ENCODE measurements around the gene B3GALT6. TPM values are rescaled to one million over a fixed set of nuclear protein-coding genes. Genes with fewer than 3 reads are reported as not detected.
A peak's percentile ranks its signal among the peaks of the same experiment; 100 is the strongest.

Gene B3GALT6
- total RNA-seq, 1 experiment from 2014 or later = 46.4 TPM

GRCh38 chr1:1272341-1273208 is 40.5 kb downstream of the B3GALT6 start:
- H3K4me3 ChIP-seq (ENCODE audit: low read depth in 2 of 2, low read length in 2 of 2) = peak overlapping the region; percentile 87 to 97
- TF ChIP-seq REST (IDR thresholded peaks at IDR 0.05; ENCODE audit: insufficient read depth in 1 of 2, low read depth in 2 of 2, low read length in 1 of 2) (0 out of 4 replicates have a peak, but pooled peaks of 1 of the 2 experiments have one; percentile 38), TCF7L2 (IDR thresholded peaks at IDR 0.05; ENCODE audit: low read depth, low read length) (no peak)
- H3K36me3 ChIP-seq (ENCODE audit: control insufficient read depth, insufficient read depth, low read length) = no peaks in the 10 kb centered on the region; the same call in 1 of the 2 replicates
- in situ Hi-C loops (cut with HindIII; ENCODE audit: low pct_unique_long_range_greater_than_20kb, low sequenced_read_pairs) (no loop called here), intact Hi-C loops (cut with micrococcal nuclease; ENCODE audit: unreplicated experiment) (no loop called here)
- H3K4me1 ChIP-seq (ENCODE audit: control insufficient read depth, insufficient read depth, low read length) = peaks cover 21% of the 10 kb centered on the region
- ATAC-seq = no peak
- H3K9me3 ChIP-seq (ENCODE audit: control insufficient read depth, insufficient read depth, low read depth, low read length) = no peaks in the 10 kb centered on the region
- no TSS peak for BruUV-seq (replicated peaks)
- ChIA-PET CTCF (no interaction called here), POLR2A (no interaction called here)
- H3K27me3 ChIP-seq (ENCODE audit: control insufficient read depth, insufficient read depth, low read length) = no peaks in the 10 kb centered on the region
- no peak for DNase-seq (ENCODE audit: low read depth, low spot score)
- H3K27ac ChIP-seq (ENCODE audit: low read length) = peak overlapping the region; percentile 84

GRCh38 chr1:1273209-1273511 is 41.1 kb downstream of the B3GALT6 start:
- no peak for DNase-seq (ENCODE audit: low read depth, low spot score)
- H3K4me1 ChIP-seq (ENCODE audit: control insufficient read depth, insufficient read depth, low read length) = peaks cover 21% of the 10 kb centered on the region
- intact Hi-C loops (cut with micrococcal nuclease; ENCODE audit: unreplicated experiment) = no loop called here
- no TSS peak for BruUV-seq (replicated peaks)
- peak; percentile 5 for ATAC-seq
- peak overlapping the region; percentile 84 for H3K27ac ChIP-seq (ENCODE audit: low read length)
- H3K9me3 ChIP-seq (ENCODE audit: control insufficient read depth, insufficient read depth, low read depth, low read length) = no peaks in the 10 kb centered on the region
- ChIA-PET POLR2A (interaction anchor here (0.6 kb wide), 1 partner anchor 9 kb away, joined by 8 read pairs; no protein-coding TSS in a partner anchor), CTCF (interaction anchor here (0.5 to 0.6 kb wide), 2 partner anchors 10 to 883 kb away, joined by 3 read pairs; no protein-coding TSS in a partner anchor)
- peak overlapping the region; percentile 87 to 97 for H3K4me3 ChIP-seq (ENCODE audit: low read depth in 2 of 2, low read length in 2 of 2)
- no peaks in the 10 kb centered on the region; the same call in 1 of the 2 replicates for H3K36me3 ChIP-seq (ENCODE audit: control insufficient read depth, insufficient read depth, low read length)
- TF ChIP-seq REST (IDR thresholded peaks at IDR 0.05; ENCODE audit: insufficient read depth in 1 of 2, low read depth in 2 of 2, low read length in 1 of 2) (no peak), POLR2AphosphoS5 (IDR thresholded peaks at IDR 0.05; ENCODE audit: low read depth, low read length) (no peak), TCF7L2 (IDR thresholded peaks at IDR 0.05; ENCODE audit: low read depth, low read length) (no peak), CTCF (IDR thresholded peaks at IDR 0.05) (no peak), SIN3A (IDR thresholded peaks at IDR 0.05; ENCODE audit: borderline replicate concordance, insufficient read depth, low read depth, low read length) (no peak)
- in situ Hi-C loops (cut with HindIII; ENCODE audit: low pct_unique_long_range_greater_than_20kb, low sequenced_read_pairs) = no loop called here
- no peaks in the 10 kb centered on the region for H3K27me3 ChIP-seq (ENCODE audit: control insufficient read depth, insufficient read depth, low read length)

All from Panc1 (cell line).